Subcutaneous abdominal adipose tissue (tissue), 5 donors: Measurements from ENCODE around the gene NLGN1.

Source experiments
- H3K27ac ChIP-seq: one replicate; pipeline ENCODE4 v1.7.0; 2013; ENCODE audit warnings: low read depth, mild to moderate bottlenecking, inconsistent platforms, low read length, moderate library complexity
- H3K27me3 ChIP-seq, 5 donors: one replicate each; pipeline ENCODE4 v1.7.0; 2013; ENCODE audit warnings: low read length in 5 of 5, inconsistent platforms in 1 of 5; ENCODE audit not compliant: control insufficient read depth in 5 of 5, insufficient read depth in 4 of 5
- H3K36me3 ChIP-seq, 5 donors: one replicate each; pipeline ENCODE4 v1.7.0; 2013; ENCODE audit warnings: low read length in 5 of 5; ENCODE audit not compliant: control insufficient read depth in 5 of 5, insufficient read depth in 5 of 5
- H3K4me1 ChIP-seq, 5 donors: one replicate each; pipeline ENCODE4 v1.7.0; 2013; ENCODE audit warnings: low read length in 5 of 5, mild to moderate bottlenecking in 3 of 5, moderate library complexity in 1 of 5; ENCODE audit not compliant: control insufficient read depth in 5 of 5, insufficient read depth in 5 of 5
- H3K4me3 ChIP-seq, 5 donors: one replicate each; pipeline ENCODE4 v1.7.0; 2013; ENCODE audit warnings: low read length in 5 of 5, low read depth in 1 of 5
- H3K9ac ChIP-seq, 5 donors: one replicate each; pipeline ENCODE4 v1.7.0; 2013; ENCODE audit warnings: low read length in 5 of 5, mild to moderate bottlenecking in 4 of 5, moderate library complexity in 3 of 5
- H3K9me3 ChIP-seq, 5 donors: one replicate each; pipeline ENCODE4 v1.7.0; 2013; ENCODE audit warnings: low read length in 5 of 5; ENCODE audit not compliant: control insufficient read depth in 5 of 5
- donor health status: healthy.
- donor health status: healthy.
- donor health status: healthy.
- donor health status: healthy.
- donor health status: healthy.

NLGN1 gene

DNA sequence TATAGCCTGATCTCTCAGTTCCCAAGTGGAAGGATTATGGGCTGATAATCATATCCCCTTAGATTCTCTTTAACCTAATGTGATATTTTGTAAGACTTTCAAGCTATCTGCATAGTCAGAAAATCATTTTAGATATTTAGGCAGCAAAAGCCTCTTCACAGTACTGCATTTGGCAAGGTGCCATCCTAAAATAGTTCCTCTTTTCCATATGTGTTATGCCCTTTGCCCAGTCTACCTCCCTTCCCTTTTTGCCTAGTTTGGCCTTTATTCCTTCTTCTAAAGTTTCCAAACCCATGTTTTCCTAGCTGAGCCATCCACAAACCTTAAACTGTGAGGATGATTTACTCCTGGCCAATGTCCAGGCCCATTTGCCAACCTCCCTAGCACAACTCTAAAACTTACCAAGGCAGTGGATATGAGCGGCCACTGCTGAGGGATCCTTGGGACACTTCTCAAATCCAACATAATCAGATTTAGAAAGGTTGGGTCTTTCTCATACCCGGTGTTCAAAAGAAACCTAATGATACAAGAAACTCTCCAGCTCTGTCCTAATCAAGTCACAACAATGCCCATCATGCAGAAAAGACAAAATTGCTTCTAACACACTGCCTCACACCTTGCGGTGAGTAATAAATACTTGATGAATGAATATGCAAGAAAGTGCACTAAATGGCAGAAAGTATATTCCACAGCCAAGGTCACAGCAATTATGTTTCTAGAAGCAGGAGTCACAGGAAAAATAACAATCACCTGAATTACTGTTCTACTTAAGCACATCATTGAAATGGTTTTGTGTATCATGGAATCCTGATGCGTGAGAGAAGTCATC is 493.9 kb downstream of the NLGN1 start:
- H3K9me3 ChIP-seq = no peaks in the 10 kb centered on the region
- H3K27ac ChIP-seq = no peak overlapping the region
- H3K36me3 ChIP-seq = no peaks in the 10 kb centered on the region
- H3K9ac ChIP-seq = no peak overlapping the region
- peaks cover 0 to 5% (median 0%) of the 10 kb centered on the region in 5 donors for H3K4me1 ChIP-seq
- H3K4me3 ChIP-seq = no peak overlapping the region
- H3K27me3 ChIP-seq = no peaks in the 10 kb centered on the region

DNA sequence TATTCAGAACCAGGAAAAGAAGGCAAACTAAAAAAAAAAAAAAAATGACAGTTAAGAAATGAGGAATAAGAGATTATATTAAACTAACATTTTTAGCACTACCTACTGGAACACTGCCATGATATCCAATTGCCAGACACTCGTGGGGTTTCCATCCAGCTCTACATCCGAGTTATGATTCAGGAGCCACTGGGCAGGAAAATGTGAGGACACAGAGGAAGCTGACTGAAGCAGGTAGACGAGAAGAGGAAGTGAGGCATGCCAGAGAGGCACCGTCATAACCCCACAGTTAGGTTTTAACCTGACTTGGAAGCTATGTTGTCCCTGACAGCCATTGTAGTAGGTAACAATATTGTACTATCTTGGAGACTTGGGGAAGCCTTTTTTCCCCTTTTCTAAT is 495.0 kb downstream of the NLGN1 start:
- Histone ChIP-seq H3K4me1 (peaks cover 0 to 5% (median 0%) of the 10 kb centered on the region in 5 donors), H3K9me3 (no peaks in the 10 kb centered on the region), H3K9ac (no peak overlapping the region), H3K4me3 (no peak overlapping the region), H3K27me3 (no peaks in the 10 kb centered on the region), H3K36me3 (no peaks in the 10 kb centered on the region), H3K27ac (no peak overlapping the region)

DNA sequence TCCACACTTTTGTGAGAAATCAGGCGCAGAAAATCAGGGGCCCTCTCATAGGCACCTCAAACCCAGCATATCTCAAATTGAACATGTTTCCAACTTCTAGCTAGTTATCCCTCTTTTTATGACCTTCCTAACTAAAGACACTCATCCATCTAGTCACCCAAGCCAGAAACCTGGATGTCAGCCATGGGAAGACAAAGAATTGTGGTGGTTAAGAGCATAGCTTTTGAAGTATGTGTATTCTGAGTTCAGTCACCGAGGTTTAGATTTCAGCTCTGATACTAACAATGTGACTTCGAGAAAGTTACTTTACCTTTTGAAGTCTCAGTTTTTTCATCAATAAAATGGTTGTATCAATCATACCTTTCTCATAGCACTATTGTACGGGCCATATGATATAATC is 495.5 kb downstream of the NLGN1 start:
- no peak overlapping the region for H3K4me3 ChIP-seq
- no peaks in the 10 kb centered on the region for H3K36me3 ChIP-seq
- H3K9me3 ChIP-seq = no peaks in the 10 kb centered on the region
- H3K4me1 ChIP-seq = peaks cover 0 to 5% (median 0%) of the 10 kb centered on the region in 5 donors
- H3K27me3 ChIP-seq = no peaks in the 10 kb centered on the region
- no peak overlapping the region for H3K9ac ChIP-seq
- no peak overlapping the region for H3K27ac ChIP-seq

DNA sequence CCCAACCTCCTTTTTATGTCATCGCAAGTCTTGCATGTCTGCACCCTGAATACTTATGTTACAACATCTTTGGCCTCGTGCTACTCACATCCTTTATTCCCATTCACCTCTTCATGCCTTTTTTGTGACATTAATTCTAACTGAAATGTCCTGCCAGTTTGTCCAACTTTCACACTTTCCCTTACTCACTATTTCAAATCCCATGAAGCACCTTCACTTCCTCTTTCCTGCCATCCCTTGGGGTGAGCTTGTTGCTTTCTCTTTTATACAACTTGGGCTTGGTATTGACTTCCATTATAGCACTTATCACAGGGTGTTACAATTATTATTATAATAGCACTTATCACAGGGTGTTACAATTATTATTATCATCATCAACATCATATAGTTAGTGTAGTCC is 496.3 kb downstream of the NLGN1 start:
- Histone ChIP-seq H3K4me3 (no peak overlapping the region), H3K9me3 (no peaks in the 10 kb centered on the region), H3K36me3 (no peaks in the 10 kb centered on the region), H3K27ac (no peak overlapping the region), H3K4me1 (peaks cover 0 to 5% (median 0%) of the 10 kb centered on the region in 5 donors), H3K27me3 (no peaks in the 10 kb centered on the region), H3K9ac (no peak overlapping the region)

DNA sequence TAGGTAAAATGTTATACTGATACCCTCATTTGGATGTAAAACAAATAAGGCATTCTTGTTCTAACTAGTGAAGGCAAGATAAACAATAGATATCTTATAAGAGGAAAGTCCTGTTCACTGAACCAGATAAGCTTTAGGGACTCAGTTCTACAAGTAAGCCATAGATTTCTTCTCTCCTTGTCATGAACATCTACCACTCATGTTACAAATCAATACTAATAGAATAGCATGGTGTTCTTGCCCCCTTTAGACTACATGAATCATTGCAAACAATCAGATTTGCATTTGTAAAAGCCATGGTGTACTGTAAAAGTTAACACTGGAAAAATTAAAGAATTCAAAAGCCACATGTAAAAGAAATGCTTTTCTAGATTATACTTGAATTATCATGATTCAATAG is 500.1 kb downstream of the NLGN1 start:
- Histone ChIP-seq H3K4me1 (no peaks in the 10 kb centered on the region), H3K9me3 (no peaks in the 10 kb centered on the region), H3K36me3 (no peaks in the 10 kb centered on the region), H3K4me3 (no peak overlapping the region), H3K27ac (no peak overlapping the region), H3K27me3 (no peaks in the 10 kb centered on the region), H3K9ac (no peak overlapping the region)

DNA sequence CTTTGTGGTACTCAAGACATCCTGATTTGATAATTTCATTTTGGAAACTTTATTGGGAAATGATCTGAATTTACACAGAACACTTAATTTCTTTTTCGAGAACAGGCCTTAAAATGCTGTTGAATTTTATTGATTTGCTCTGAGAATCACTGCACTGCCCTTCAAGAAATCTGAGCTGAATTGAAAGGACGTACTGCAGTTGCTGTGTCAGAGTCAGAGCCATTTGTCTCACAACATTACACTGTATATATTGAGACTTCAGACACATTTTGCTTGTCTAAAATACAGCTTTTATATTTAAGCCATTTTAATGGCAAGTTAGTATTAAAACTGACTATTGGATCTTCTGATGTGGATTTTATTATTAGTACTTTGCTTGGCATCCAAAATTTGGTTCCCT is 504.1 kb downstream of the NLGN1 start:
- Histone ChIP-seq H3K27me3 (no peaks in the 10 kb centered on the region), H3K9ac (no peak overlapping the region), H3K9me3 (no peaks in the 10 kb centered on the region), H3K36me3 (no peaks in the 10 kb centered on the region), H3K4me1 (no peaks in the 10 kb centered on the region), H3K27ac (no peak overlapping the region), H3K4me3 (no peak overlapping the region)

DNA sequence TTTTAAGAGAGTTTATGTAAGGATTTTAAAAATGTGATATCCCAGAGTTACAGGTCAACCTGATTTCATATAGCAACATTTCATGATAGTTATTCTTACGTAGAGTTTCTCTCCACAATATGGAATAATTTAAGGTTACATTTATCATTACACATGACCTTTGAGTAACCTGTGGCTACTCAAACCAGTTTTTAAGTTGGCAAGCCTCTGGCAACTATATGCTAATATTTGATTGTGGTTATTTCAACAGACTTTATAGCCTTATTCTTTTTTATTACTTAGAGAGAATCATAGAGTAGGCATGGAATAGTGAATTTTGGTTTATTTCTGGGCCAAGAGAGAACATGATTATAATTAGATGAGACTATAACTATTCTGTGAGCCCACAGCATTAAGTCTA is 504.9 kb downstream of the NLGN1 start:
- Histone ChIP-seq H3K27ac (no peak overlapping the region), H3K4me1 (no peaks in the 10 kb centered on the region), H3K9ac (no peak overlapping the region), H3K4me3 (no peak overlapping the region), H3K27me3 (no peaks in the 10 kb centered on the region), H3K36me3 (no peaks in the 10 kb centered on the region), H3K9me3 (no peaks in the 10 kb centered on the region)

DNA sequence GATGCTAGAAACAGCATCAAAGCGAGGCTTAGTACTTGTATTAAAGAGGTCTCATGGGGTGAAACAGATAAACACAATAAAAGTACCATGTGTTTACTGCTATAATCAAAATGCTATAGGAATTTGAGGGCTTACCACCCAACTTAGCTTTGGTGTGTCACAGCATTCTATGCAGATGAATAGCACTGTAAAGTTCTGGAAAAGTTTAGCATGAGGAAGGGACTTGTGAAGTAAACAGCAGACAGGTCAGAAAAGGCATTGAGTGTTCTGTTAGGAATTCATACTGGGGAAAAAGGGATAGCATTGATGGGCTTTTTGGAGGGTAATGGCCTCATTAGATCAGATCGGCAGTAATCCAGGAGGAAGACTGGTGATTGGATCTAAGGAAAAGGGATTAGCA is 505.3 kb downstream of the NLGN1 start:
- Histone ChIP-seq H3K9me3 (no peaks in the 10 kb centered on the region), H3K9ac (no peak overlapping the region), H3K27ac (no peak overlapping the region), H3K27me3 (no peaks in the 10 kb centered on the region), H3K4me3 (no peak overlapping the region), H3K36me3 (no peaks in the 10 kb centered on the region), H3K4me1 (no peaks in the 10 kb centered on the region)

DNA sequence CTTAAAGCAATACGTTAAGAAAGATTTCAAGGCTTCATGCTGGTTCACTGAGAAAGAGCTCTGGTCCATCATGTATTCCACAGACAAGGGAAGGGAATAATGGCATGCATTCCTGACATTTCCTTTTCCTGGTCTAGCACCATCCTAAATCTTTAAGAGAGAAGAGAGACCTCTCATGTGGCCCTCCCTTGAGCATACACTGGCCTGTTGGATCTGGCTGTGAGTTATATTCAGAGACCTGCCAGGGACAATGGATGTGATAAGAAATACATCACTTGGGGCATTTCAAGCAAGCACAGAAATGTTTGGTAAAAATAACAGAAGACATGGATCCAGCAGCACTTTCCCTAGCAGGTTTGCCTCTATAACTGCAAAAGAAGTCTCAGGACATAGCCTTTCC is 507.8 kb downstream of the NLGN1 start:
- Histone ChIP-seq H3K9ac (no peak overlapping the region), H3K4me3 (no peak overlapping the region), H3K27ac (no peak overlapping the region), H3K9me3 (no peaks in the 10 kb centered on the region), H3K27me3 (no peaks in the 10 kb centered on the region), H3K4me1 (no peaks in the 10 kb centered on the region), H3K36me3 (no peaks in the 10 kb centered on the region)

DNA sequence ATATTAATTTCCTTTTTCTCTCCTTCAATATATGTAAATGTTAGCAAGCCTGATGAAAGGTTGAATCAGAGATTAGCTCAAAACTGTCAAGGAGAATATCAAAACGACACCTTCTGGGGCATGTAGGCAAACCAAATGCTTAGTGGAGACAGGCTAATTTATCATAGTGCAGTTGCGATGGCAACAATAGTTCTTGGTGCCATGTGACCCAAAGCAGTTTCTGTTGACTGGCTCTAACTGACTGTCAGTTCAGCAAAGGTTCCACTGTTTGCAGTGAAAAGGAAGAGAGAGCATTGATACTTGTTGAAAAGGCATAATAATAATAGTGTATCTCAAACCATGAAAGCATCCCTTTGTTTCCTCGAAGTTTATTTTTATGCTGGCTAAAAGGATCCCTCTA is 513.9 kb downstream of the NLGN1 start:
- H3K9me3 ChIP-seq = no peaks in the 10 kb centered on the region
- no peaks in the 10 kb centered on the region for H3K36me3 ChIP-seq
- H3K4me1 ChIP-seq = no peaks in the 10 kb centered on the region
- no peak overlapping the region for H3K9ac ChIP-seq
- H3K4me3 ChIP-seq = no peak overlapping the region
- H3K27me3 ChIP-seq = no peaks in the 10 kb centered on the region
- no peak overlapping the region for H3K27ac ChIP-seq
